ENCODE data around the gene CACNG4.

Gene CACNG4

DNA sequence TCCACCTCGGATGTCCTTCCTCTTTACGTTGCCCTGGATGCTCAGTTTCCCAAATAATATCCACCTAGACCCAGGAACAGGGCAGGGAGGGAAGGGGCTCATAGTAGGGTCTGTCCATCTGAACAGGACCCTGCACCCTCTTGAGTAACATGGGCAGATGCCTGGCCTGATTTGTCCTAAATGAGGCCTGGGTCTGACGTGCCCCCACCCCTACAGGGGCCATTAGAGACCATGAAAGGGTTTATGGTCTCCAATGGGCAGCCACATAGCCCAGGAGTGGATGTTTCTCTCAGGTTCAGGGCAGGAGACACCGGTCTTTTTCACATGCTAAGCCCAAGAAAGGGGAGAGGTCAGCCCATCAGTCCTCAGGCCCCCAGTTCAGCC is 86.6 kb downstream of the CACNG4 start:
- no peaks in the 10 kb centered on the region for H3K36me3 ChIP-seq
- no peak overlapping the region for H3K4me2 ChIP-seq
- peaks cover 22% of the 10 kb centered on the region for H3K4me1 ChIP-seq
- no peak for TF ChIP-seq Cebpa-rat (IDR thresholded peaks at IDR 0.05)
- no peak overlapping the region for H3K27ac ChIP-seq
- no peaks in the 10 kb centered on the region for H4K20me1 ChIP-seq
- peaks cover 37% of the 10 kb centered on the region for H3K9me3 ChIP-seq
- no peaks in the 10 kb centered on the region for H3K27me3 ChIP-seq
- no peak overlapping the region for H3K9ac ChIP-seq
- no peak overlapping the region for H3K4me3 ChIP-seq

DNA sequence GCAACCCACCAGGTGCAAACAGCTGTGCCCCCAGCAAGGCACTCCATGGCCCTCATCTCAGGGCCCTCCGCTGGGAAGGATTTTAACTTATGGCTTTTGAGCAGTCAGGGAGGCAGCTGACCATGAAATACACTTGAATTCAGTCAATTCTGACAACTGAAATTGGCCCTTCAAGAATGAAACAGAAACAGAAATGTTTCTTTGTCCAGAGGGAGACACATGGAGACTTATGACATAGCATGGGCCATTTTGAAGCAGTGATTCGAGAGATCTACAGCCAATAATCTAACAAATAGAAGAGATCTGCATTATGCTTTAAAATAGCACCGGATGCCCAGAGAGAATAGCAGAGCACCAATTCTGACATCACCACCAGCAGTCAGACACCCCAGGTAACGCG is 87.3 kb downstream of the CACNG4 start:
- H3K4me1 ChIP-seq, result peaks cover 29% of the 10 kb centered on the region
- no peak overlapping the region for H3K4me3 ChIP-seq
- no peaks in the 10 kb centered on the region for H4K20me1 ChIP-seq
- no peak overlapping the region for H3K4me2 ChIP-seq
- no peaks in the 10 kb centered on the region for H3K27me3 ChIP-seq
- H3K36me3 ChIP-seq, result no peaks in the 10 kb centered on the region
- no peak overlapping the region for H3K27ac ChIP-seq
- H3K9ac ChIP-seq, result no peak overlapping the region
- H3K9me3 ChIP-seq, result peaks cover 37% of the 10 kb centered on the region
- TF ChIP-seq Cebpa-rat (IDR thresholded peaks at IDR 0.05), result no peak

DNA sequence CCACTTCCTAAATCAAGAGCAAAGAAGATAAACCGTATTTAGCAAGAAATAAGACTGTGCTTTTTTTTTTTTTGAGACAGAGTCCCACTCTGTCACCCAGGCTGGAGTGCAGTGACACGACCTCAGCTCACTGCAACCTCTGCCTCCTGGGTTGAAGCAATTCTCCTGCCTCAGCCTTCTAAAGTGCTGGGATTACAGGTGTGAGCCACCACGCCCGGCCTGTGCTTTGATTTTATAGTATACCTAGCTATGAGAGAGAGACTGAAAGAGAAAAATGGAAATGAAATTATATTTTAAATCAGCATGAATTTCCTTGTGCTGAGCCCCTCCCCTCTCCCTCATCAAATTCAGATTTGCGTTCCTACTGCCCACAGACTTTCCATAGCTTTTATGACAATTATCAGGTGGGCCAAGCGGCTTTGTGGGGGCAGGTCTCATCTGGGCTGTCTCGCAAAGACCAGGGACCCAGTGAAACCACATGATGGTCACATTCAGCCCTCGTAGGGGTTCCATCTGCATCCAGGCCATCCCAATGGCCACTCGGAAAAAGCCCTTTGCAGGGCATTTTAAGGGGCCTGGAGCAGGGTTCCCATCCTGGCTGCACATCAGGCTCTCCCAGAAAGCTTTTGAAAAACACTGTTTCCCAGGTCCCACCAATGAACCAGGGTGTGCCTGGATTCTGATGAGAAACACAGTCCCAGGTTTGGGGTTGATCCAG is 88.4 kb downstream of the CACNG4 start:
- Histone ChIP-seq H3K36me3 (no peaks in the 10 kb centered on the region), H4K20me1 (no peaks in the 10 kb centered on the region), H3K4me1 (peaks cover 35% of the 10 kb centered on the region), H3K27ac (no peak overlapping the region), H3K9me3 (peaks cover 29% of the 10 kb centered on the region), H3K4me3 (no peak overlapping the region), H3K9ac (no peak overlapping the region), H3K4me2 (no peak overlapping the region), H3K27me3 (no peaks in the 10 kb centered on the region)
- no peak for TF ChIP-seq Cebpa-rat (IDR thresholded peaks at IDR 0.05)

DNA sequence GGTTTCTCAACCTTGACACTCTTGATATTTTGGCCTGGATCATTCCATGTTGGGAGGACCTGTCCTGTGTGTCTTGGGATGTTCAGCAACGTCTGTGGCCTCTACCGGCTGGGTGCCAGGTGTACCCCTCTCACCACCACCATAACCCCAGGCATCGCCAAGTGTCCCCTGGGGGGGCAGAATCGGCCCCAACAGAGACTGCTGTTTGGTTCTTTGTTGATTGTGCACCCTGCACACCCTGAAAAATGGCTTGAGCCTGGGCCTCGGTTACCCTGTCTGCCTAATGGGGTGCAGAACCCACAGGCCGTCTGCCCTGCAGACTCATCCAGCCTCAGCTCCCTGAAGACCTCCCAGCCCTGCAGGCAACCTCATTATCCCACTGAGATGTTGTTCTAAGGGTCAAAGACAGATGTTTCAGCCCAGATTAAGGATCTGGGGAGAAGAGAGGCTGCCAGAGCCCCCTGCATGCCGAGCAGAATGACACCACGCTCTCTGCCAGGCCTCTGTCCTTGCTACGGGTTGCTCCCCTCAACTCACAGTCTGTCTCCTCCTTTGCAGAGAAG is 89.0 kb downstream of the CACNG4 start:
- no peak for TF ChIP-seq Cebpa-rat (IDR thresholded peaks at IDR 0.05)
- no peaks in the 10 kb centered on the region for H3K36me3 ChIP-seq
- peaks cover 35% of the 10 kb centered on the region for H3K4me1 ChIP-seq
- no peak overlapping the region for H3K4me2 ChIP-seq
- no peak overlapping the region for H3K4me3 ChIP-seq
- H3K9me3 ChIP-seq, result peaks cover 23% of the 10 kb centered on the region
- 0 out of 2 replicates have a peak overlapping the region, but pooled peaks have one; percentile 26 for H3K27ac ChIP-seq
- no peak overlapping the region for H3K9ac ChIP-seq
- no peaks in the 10 kb centered on the region for H4K20me1 ChIP-seq
- H3K27me3 ChIP-seq, result no peaks in the 10 kb centered on the region

DNA sequence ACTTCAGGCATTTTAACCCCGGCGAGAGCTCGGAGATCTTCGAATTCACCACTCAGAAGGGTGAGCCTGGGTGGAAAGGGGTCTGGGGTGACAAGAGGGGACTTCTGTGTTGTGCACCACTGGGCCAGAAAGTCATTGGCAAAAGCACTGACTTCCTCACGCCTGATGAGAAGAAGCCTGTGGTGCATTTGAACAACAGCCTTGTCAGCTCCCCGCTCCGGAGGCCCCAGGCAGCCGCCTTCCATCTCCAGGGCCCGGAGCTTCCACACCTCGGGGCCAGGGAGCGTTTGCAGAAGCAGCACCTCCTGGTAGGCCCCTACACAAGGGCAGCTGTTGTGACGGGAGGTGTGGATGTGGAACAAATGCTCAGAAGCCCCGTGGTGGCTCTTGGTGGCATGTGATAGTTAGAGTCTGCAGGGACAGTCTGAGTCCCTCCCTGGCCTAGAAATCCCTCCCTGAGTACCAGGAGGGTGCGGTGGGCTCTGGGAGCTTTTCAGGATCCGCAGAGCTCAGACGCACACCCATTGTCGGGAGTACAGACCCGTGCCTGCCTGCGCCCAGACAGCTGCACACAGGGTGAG is 89.6 kb downstream of the CACNG4 start:
- TF ChIP-seq Cebpa-rat (IDR thresholded peaks at IDR 0.05), result no peak

DNA sequence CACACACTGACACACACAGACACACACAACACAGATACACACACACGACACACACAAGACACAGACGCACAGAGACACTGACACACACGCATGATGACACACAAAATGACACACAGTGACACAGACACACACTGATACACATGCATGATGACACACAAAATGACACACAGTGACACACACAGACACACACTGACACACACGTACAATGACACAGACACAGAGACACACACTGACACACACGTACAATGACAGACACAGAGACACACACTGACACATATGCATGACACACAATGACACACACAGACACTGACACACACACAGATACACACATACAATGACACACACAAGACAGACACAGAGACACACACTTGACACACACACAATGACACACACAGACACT is 90.1 kb downstream of the CACNG4 start:
- Histone ChIP-seq H4K20me1 (no peaks in the 10 kb centered on the region), H3K27me3 (no peaks in the 10 kb centered on the region), H3K36me3 (no peaks in the 10 kb centered on the region), H3K4me1 (peaks cover 35% of the 10 kb centered on the region), H3K4me2 (no peak overlapping the region), H3K9me3 (peaks cover 12% of the 10 kb centered on the region), H3K9ac (no peak overlapping the region), H3K27ac (0 out of 2 replicates have a peak overlapping the region, but pooled peaks have one; percentile 26), H3K4me3 (no peak overlapping the region)
- no peak for TF ChIP-seq Cebpa-rat (IDR thresholded peaks at IDR 0.05)

More for the DNA sequence above, 89.6 kb downstream of the CACNG4 start:
- Histone ChIP-seq H3K27ac (peak overlapping the region; percentile 26; the same call in 1 of the 2 replicates), H3K4me1 (peaks cover 35% of the 10 kb centered on the region), H3K4me2 (no peak overlapping the region), H4K20me1 (no peaks in the 10 kb centered on the region), H3K4me3 (no peak overlapping the region), H3K36me3 (no peaks in the 10 kb centered on the region), H3K27me3 (no peaks in the 10 kb centered on the region), H3K9me3 (peaks cover 17% of the 10 kb centered on the region), H3K9ac (no peak overlapping the region)

DNA sequence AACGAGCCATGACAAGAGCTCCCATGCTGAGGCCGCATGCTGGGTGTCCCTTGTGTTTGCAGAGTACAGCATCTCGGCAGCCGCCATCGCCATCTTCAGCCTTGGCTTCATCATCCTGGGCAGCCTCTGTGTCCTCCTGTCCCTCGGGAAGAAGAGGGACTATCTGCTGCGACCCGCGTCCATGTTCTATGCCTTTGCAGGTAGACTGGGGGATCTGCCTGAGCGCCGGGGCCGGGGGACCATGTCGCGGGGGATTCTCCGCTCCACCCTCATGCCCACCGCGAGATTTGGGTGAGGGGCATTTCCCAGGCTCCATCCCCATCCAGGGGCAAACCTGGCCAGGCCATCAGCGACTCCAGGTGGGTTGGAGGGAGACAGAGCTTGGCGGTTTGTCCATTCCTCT is 90.5 kb downstream of the CACNG4 start:
- Histone ChIP-seq H3K4me1 (peaks cover 35% of the 10 kb centered on the region), H3K27me3 (no peaks in the 10 kb centered on the region), H3K36me3 (no peaks in the 10 kb centered on the region), H3K9me3 (peaks cover 7% of the 10 kb centered on the region; the same call in 1 of the 2 replicates), H3K4me3 (no peak overlapping the region), H3K9ac (no peak overlapping the region), H3K27ac (no peak overlapping the region), H4K20me1 (no peaks in the 10 kb centered on the region), H3K4me2 (no peak overlapping the region)
- no peak for TF ChIP-seq Cebpa-rat (IDR thresholded peaks at IDR 0.05)

DNA sequence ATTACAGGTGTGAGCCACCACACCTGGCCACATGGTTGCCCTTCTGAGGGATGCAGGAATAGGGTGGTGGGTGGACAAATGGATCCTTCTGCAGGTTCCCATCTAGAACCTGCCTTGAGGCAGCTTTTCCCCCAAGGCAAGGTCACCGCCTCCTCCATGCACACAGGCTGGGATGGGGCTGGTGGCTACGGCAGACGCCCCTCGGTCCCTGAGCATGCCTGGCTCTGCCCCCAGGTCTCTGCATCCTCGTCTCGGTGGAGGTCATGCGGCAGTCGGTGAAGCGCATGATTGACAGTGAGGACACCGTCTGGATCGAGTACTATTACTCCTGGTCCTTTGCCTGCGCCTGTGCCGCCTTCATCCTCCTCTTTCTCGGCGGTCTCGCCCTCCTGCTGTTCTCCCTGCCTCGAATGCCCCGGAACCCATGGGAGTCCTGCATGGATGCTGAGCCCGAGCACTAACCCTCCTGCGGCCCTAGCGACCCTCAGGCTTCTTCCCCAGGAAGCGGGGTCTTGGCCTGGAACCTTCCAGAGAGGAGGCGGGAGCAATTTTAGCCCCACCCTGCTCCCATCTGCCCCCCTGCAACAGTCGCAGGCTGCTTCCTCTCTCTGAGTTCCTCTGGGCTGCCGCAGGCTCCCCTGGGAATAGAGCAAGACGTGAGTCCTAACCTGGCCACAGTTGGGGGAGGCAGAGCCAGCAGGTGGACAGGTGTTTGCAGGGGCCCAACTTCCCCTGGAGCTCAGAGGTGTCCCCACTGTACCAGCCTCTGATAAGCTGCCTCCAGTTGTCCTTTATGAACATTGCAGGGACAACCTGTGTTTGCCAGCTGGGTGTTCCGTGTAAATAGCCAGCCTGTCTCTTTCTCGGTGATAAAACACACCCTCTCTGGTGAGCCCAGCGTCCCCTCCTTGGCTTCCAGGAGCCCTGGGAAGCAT is 91.6 kb downstream of the CACNG4 start:
- Histone ChIP-seq H4K20me1 (no peaks in the 10 kb centered on the region), H3K4me2 (peak overlapping the region; percentile 71), H3K27ac (peak overlapping the region; percentile 49), H3K9ac (no peak overlapping the region), H3K9me3 (peaks cover 6% of the 10 kb centered on the region; the same call in 1 of the 2 replicates), H3K27me3 (no peaks in the 10 kb centered on the region), H3K4me3 (0 out of 2 replicates have a peak overlapping the region, but pooled peaks have one; percentile 3), H3K36me3 (no peaks in the 10 kb centered on the region), H3K4me1 (peaks cover 35% of the 10 kb centered on the region)
- TF ChIP-seq Cebpa-rat (IDR thresholded peaks at IDR 0.05), result no peak

DNA sequence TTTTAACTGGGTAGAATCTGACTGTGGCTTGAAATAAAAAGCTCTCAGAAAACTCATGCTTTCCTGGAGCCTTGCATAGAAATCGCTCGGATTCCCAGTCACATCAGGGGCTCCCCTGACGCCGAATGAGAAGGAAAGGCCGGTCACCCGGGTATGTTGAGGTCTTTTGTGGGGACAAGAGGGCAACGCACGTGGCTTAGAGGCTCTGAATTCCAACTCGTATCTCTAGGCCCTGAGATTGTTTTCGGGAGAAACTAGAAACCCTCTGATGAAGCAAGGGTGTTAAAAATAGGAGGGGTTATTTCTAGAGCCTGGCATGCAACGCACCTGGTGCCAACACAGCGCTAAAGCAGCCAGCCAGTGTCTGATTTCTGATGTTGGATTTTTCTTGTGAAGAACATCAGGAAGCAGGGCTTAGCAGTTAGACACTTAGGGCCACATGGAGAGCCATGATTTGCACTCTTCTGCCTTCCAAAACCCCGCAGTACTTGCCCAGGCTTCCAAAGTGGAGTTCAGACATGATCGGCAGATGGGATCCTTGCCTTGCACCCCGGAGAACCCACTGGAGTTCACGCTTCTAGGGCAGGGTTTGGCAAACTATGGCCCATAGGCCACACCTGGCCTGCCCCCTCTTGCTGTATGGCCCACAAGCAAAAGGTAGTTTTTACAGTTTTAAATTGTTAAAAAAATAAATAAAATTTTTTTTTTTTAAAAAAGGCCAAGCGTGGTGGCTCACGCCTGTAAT is 92.4 kb downstream of the CACNG4 start:
- Histone ChIP-seq H3K9me3 (peaks cover 6% of the 10 kb centered on the region; the same call in 1 of the 2 replicates), H4K20me1 (no peaks in the 10 kb centered on the region), H3K4me2 (peak overlapping the region; percentile 71), H3K4me3 (0 out of 2 replicates have a peak overlapping the region, but pooled peaks have one; percentile 3), H3K27ac (peak overlapping the region; percentile 49), H3K9ac (no peak overlapping the region), H3K36me3 (no peaks in the 10 kb centered on the region), H3K4me1 (peaks cover 34% of the 10 kb centered on the region), H3K27me3 (no peaks in the 10 kb centered on the region)
- TF ChIP-seq Cebpa-rat (IDR thresholded peaks at IDR 0.05), result no peak
